ENCODE results near the gene TSPAN1. TPM values are rescaled to one million over a fixed set of nuclear protein-coding genes. Genes with fewer than 3 reads are reported as not detected.

TSPAN1 gene
- polyA plus RNA-seq, 1 of the 3 experiments (the other 2 are of a cell fraction) = 12.2 TPM

DNA sequence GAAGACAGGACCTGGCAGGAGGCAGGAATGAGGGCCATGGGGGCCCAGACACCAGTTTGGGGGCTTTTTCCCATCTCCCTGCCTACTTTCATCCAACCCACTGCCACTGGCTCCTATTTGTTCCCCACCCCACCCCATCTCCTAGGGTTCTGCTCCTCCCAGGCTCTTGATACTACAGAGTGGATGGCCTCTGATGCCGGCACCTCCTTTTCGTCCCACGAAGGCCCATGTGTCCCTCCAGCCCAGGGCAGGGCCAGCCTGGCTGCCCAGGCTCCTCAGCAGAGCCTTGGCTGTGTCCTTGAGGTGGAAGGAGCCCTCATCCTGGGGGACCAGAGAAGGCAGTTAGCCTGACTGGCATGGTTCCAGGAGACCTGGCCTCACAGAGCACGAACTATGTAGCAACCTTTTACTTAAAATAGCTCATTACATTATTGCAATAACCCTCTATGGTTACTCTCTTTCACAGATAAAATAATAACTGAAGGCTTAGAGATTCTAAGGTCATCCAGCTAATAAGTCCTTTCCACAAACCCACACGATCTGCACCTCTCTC, 19.8 kb downstream of the TSPAN1 start:
- DNase-seq = no peak
- no peaks in the 10 kb centered on the region for H3K27me3 ChIP-seq (ENCODE audit: insufficient read depth)
- ChIA-PET POLR2A (interaction anchor here (1.1 kb wide), 1 partner anchor 10 kb away, joined by 4 read pairs; no protein-coding TSS in a partner anchor), CTCF (interaction anchor here (0.5 to 1.2 kb wide), 3 partner anchors 15 to 157 kb away, joined by 3 to 4 read pairs (median 4); no protein-coding TSS in a partner anchor)
- H3K4me2 ChIP-seq = no peak overlapping the region
- no peak overlapping the region for H3K27ac ChIP-seq (ENCODE audit: low read depth in 2 of 2, low read length in 1 of 2)
- TF ChIP-seq FOSL2 (IDR thresholded peaks at IDR 0.05; ENCODE audit: borderline replicate concordance, low read depth) (no peak), TAF1 (IDR thresholded peaks at IDR 0.05; ENCODE audit: borderline replicate concordance, low read depth, low read length) (no peak), RXRA (IDR thresholded peaks at IDR 0.05; ENCODE audit: borderline replicate concordance, low read depth) (no peak), SMC3 (IDR thresholded peaks at IDR 0.05; ENCODE audit: low read depth, low read length) (no peak), RAD21 (IDR thresholded peaks at IDR 0.05; ENCODE audit: low read length) (no peak), JUND (IDR thresholded peaks at IDR 0.05) (no peak), RCOR1 (IDR thresholded peaks at IDR 0.05; ENCODE audit: low read length) (no peak), GATA2 (CRISPR knock-in tag; IDR thresholded peaks at IDR 0.05) (no peak), MXI1 (IDR thresholded peaks at IDR 0.05; ENCODE audit: low read depth, low read length) (no peak), EZH2phosphoT487 (IDR thresholded peaks at IDR 0.05; ENCODE audit: borderline replicate concordance, low read depth) (no peak), TEAD4 (IDR thresholded peaks at IDR 0.05; ENCODE audit: borderline replicate concordance, insufficient read depth) (no peak), FOXM1 (IDR thresholded peaks at IDR 0.05; ENCODE audit: low read depth) (no peak), FOXJ3 (CRISPR knock-in tag; IDR thresholded peaks at IDR 0.05) (no peak), POLR2AphosphoS5 (IDR thresholded peaks at IDR 0.05; ENCODE audit: low read depth, low read length) (no peak), ELF1 (IDR thresholded peaks at IDR 0.05) (no peak), NRF1 (IDR thresholded peaks at IDR 0.05; ENCODE audit: low read depth, low read length) (no peak)
- TF ChIP-seq, protein P1, sequence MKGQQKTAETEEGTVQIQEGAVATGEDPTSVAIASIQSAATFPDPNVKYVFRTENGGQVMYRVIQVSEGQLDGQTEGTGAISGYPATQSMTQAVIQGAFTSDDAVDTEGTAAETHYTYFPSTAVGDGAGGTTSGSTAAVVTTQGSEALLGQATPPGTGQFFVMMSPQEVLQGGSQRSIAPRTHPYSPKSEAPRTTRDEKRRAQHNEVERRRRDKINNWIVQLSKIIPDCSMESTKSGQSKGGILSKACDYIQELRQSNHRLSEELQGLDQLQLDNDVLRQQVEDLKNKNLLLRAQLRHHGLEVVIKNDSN (IDR thresholded peaks at IDR 0.05; ENCODE audit: borderline replicate concordance, low read depth) = no peak
- TF ChIP-seq, protein P2, sequence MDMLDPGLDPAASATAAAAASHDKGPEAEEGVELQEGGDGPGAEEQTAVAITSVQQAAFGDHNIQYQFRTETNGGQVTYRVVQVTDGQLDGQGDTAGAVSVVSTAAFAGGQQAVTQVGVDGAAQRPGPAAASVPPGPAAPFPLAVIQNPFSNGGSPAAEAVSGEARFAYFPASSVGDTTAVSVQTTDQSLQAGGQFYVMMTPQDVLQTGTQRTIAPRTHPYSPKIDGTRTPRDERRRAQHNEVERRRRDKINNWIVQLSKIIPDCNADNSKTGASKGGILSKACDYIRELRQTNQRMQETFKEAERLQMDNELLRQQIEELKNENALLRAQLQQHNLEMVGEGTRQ (IDR thresholded peaks at IDR 0.05; ENCODE audit: borderline replicate concordance, low read depth, low read length) = no peak
- H3K9ac ChIP-seq = no peak overlapping the region
- no peak overlapping the region for H3K4me3 ChIP-seq (ENCODE audit: low read depth in 2 of 2, low read length in 1 of 2)
- peaks cover 33% of the 10 kb centered on the region for H3K79me2 ChIP-seq (ENCODE audit: insufficient read depth)
- H2AFZ ChIP-seq (ENCODE audit: low read depth) = no peak overlapping the region
- no peaks in the 10 kb centered on the region for H4K20me1 ChIP-seq (ENCODE audit: insufficient read depth)
- H3K9me2 ChIP-seq = no peaks in the 10 kb centered on the region
- H3K36me3 ChIP-seq (replicated peaks in 1 of 2; ENCODE audit: control insufficient read depth in 1 of 2, insufficient read depth in 2 of 2, low read length in 1 of 2) = peaks cover 5 to 59% of the 10 kb centered on the region in 2 experiments
- H3K4me1 ChIP-seq (ENCODE audit: control insufficient read depth in 1 of 2, insufficient read depth in 2 of 2, low read depth in 1 of 2, low read length in 1 of 2) = peaks cover 5 to 14% of the 10 kb centered on the region in 2 experiments; a peak in 2 of 4 replicates
- H3F3A ChIP-seq (replicated peaks; ENCODE audit: insufficient read depth) = peaks cover 7% of the 10 kb centered on the region
- no peaks in the 10 kb centered on the region for H3K9me3 ChIP-seq
- WGBS (ENCODE audit: low lambda C conversion rate) = 89% methylated on average over 5 of the region's 5 CpGs
